Naive B cell (primary cell): ENCODE results near the gene NDUFA5. TPM values are rescaled to one million over a fixed set of nuclear protein-coding genes. Genes with fewer than 3 reads are reported as not detected.
A peak's percentile ranks its signal among the peaks of the same experiment; 100 is the strongest.
"Not testable (repeated sequence)": the region's sequence is repeated elsewhere in the genome, so short reads cannot be mapped to it uniquely, and the experiment has no call there.

Experiments
- ATAC-seq, 2 donors: fragments of 150-1000 bp; cut with Tn5 transposase; 2 replicates each; pipeline ENCODE4 v1.10.0; 2021; ENCODE audit warnings: low read depth in 2 of 2, mild to moderate bottlenecking in 2 of 2, moderate library complexity in 2 of 2
- DNase-seq: peaks from one replicate; pipeline ENCODE4 v3.0.0; 2022
- H3K27ac Mint-ChIP-seq, 6 donors: one replicate each; pipeline ENCODE4 v1.8.0; 2020 to 2022; ENCODE audit warnings: mild to moderate bottlenecking in 6 of 6, mixed read lengths in 6 of 6, moderate library complexity in 5 of 6, inconsistent platforms in 2 of 6
- H3K27me3 Mint-ChIP-seq, 3 donors: one replicate each; pipeline ENCODE4 v1.8.0; 2021 to 2022; ENCODE audit warnings: mixed read lengths in 3 of 3, mild to moderate bottlenecking in 1 of 3
- H3K36me3 Mint-ChIP-seq, 2 donors: one replicate each; pipeline ENCODE4 v1.8.0; 2020 to 2022; ENCODE audit warnings: mixed read lengths in 2 of 2, inconsistent platforms in 1 of 2, mild to moderate bottlenecking in 1 of 2
- H3K4me1 Mint-ChIP-seq, 3 donors: one replicate each; pipeline ENCODE4 v1.8.0; 2020 to 2022; ENCODE audit warnings: mixed read lengths in 3 of 3, inconsistent platforms in 1 of 3, mild to moderate bottlenecking in 1 of 3, moderate library complexity in 1 of 3
- H3K4me3 Mint-ChIP-seq, 8 donors: one replicate each; pipeline ENCODE4 v1.8.0; 2020 to 2022; ENCODE audit warnings: mild to moderate bottlenecking in 8 of 8, mixed read lengths in 8 of 8, moderate library complexity in 8 of 8, inconsistent platforms in 2 of 8
- H3K9me3 Mint-ChIP-seq, 7 donors: one replicate each; pipeline ENCODE4 v1.8.0; 2020 to 2022; ENCODE audit warnings: mixed read lengths in 7 of 7, mild to moderate bottlenecking in 5 of 7, inconsistent platforms in 2 of 7, moderate library complexity in 1 of 7
- polyA plus RNA-seq, 6 donors: library from polyadenylated mRNA; unstranded; fragments of 300-500 nt; fragmentation: Illumina TruSeq; gene quantifications; one replicate each; pipeline ENCODE4 v1.2.3, GENCODE V29; 2021; ENCODE audit warnings: low read depth in 6 of 6

Gene NDUFA5
- polyA plus RNA-seq, 6 donors from 2014 or later = 73.7 to 104 (median 84.3) TPM

- peaks cover 12 to 15% of the 10 kb centered on the region in 2 donors for H3K36me3 Mint-ChIP-seq
Observed at GRCh38 chr7:123548406-123548805, 9.2 kb downstream of the NDUFA5 start.

GRCh38 chr7:123539871-123540270 is 17.7 kb downstream of the NDUFA5 start:
- H3K27ac Mint-ChIP-seq = peak overlapping the region in 1 of 6 donors; percentile 69
- no peak overlapping the region for H3K4me3 Mint-ChIP-seq
- H3K36me3 Mint-ChIP-seq = peaks cover 0 to 3% of the 10 kb centered on the region in 2 donors
- H3K4me1 Mint-ChIP-seq = peaks cover 3 to 10% (median 4%) of the 10 kb centered on the region in 3 donors
- ATAC-seq (no peak), DNase-seq (no peak)
- H3K27me3 Mint-ChIP-seq = no peaks in the 10 kb centered on the region
- no peaks in the 10 kb centered on the region for H3K9me3 Mint-ChIP-seq

More at GRCh38 chr7:123548406-123548805, 9.2 kb downstream of the NDUFA5 start:
- Mint-ChIP-seq H3K4me1 (peaks cover 15 to 29% (median 24%) of the 10 kb centered on the region in 3 donors), H3K27ac (no peak overlapping the region), H3K4me3 (no peak overlapping the region), H3K27me3 (no peaks in the 10 kb centered on the region), H3K9me3 (peaks cover 0 to 4% (median 0%) of the 10 kb centered on the region in 7 donors)
- no peak for DNase-seq
- no peak for ATAC-seq

- no peaks in the 10 kb centered on the region for H3K9me3 Mint-ChIP-seq
- no peak for ATAC-seq
Observed at GRCh38 chr7:123538897-123539296, 18.7 kb downstream of the NDUFA5 start.

GRCh38 chr7:123538189-123538714 is 19.4 kb downstream of the NDUFA5 start:
- peaks cover 17 to 25% (median 18%) of the 10 kb centered on the region in 3 donors for H3K4me1 Mint-ChIP-seq
- ATAC-seq = no peak
- H3K27ac Mint-ChIP-seq = peak overlapping the region in 1 of 6 donors; percentile 34
- peak overlapping the region in 1 of 8 donors; percentile 23 for H3K4me3 Mint-ChIP-seq
- H3K27me3 Mint-ChIP-seq = peaks cover 2 to 5% (median 4%) of the 10 kb centered on the region in 3 donors
- peaks cover 0 to 3% of the 10 kb centered on the region in 2 donors for H3K36me3 Mint-ChIP-seq
- DNase-seq = no peak
- H3K9me3 Mint-ChIP-seq = no peaks in the 10 kb centered on the region

More at GRCh38 chr7:123538897-123539296, 18.7 kb downstream of the NDUFA5 start:
- Mint-ChIP-seq H3K27ac (no peak overlapping the region), H3K4me1 (peaks cover 11 to 19% (median 11%) of the 10 kb centered on the region in 3 donors), H3K4me3 (no peak overlapping the region), H3K27me3 (no peaks in the 10 kb centered on the region), H3K36me3 (peaks cover 0 to 3% of the 10 kb centered on the region in 2 donors)
- no peak for DNase-seq

DNA sequence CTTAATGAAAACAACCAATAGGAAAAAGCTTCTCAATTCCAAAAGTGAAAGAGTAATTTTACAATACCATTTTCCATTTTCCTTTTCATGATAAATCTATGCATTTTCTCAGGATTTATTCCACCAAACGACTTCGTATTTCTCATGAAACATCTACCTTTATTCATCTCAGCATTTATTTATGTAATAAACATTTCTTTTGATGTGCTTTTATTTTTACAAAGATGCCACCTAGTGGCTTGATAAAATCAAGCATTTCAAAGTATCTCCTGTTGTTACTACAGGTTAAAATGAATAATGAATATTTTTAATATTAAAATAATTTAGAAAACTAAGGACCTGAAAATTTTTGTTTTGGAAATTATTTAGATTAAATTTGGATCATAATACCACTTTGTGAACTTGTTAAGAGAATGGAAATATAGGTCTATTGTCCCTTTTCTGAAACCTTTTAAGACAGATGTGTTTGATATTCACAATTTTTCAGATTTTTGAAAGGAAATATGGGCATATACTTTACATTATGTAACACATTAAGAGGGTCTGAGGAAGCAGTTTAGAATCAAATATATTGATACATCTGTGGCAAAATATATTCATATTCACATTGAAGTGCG is 20.5 kb downstream of the NDUFA5 start:
- no peak overlapping the region for H3K27ac Mint-ChIP-seq
- no peaks in the 10 kb centered on the region for H3K9me3 Mint-ChIP-seq
- peaks cover 6 to 10% (median 9%) of the 10 kb centered on the region in 3 donors for H3K27me3 Mint-ChIP-seq
- H3K4me1 Mint-ChIP-seq = peaks cover 23 to 27% (median 24%) of the 10 kb centered on the region in 3 donors
- peak overlapping the region in 1 of 8 donors; percentile 67 for H3K4me3 Mint-ChIP-seq
- peaks cover 0 to 3% of the 10 kb centered on the region in 2 donors for H3K36me3 Mint-ChIP-seq
- ATAC-seq (no peak), DNase-seq (peak; percentile 19)

DNA sequence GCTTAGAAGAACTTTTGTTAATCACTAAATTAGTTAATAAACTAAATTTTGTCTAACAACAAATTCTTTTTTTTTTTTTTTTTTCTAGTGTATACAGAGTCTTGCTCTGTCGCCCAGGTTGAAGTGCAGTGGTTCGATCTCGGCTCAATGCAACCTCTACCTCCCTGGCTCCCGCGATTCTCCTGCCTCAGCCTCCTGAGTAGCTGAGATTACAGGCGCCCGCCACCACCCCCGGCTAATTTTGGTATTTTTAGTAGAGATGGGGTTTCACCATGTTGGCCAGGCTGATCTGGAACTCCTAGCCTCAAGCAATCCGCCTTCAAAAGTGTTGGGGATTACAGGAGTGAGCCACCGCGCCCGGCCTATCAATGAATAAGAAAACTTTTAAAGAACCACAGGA is 22.1 kb downstream of the NDUFA5 start:
- Mint-ChIP-seq H3K4me3 (peak overlapping the region; percentile 5 to 97 (median 90)), H3K4me1 (peaks cover 23 to 27% (median 25%) of the 10 kb centered on the region in 3 donors)
- no peak for DNase-seq

DNA sequence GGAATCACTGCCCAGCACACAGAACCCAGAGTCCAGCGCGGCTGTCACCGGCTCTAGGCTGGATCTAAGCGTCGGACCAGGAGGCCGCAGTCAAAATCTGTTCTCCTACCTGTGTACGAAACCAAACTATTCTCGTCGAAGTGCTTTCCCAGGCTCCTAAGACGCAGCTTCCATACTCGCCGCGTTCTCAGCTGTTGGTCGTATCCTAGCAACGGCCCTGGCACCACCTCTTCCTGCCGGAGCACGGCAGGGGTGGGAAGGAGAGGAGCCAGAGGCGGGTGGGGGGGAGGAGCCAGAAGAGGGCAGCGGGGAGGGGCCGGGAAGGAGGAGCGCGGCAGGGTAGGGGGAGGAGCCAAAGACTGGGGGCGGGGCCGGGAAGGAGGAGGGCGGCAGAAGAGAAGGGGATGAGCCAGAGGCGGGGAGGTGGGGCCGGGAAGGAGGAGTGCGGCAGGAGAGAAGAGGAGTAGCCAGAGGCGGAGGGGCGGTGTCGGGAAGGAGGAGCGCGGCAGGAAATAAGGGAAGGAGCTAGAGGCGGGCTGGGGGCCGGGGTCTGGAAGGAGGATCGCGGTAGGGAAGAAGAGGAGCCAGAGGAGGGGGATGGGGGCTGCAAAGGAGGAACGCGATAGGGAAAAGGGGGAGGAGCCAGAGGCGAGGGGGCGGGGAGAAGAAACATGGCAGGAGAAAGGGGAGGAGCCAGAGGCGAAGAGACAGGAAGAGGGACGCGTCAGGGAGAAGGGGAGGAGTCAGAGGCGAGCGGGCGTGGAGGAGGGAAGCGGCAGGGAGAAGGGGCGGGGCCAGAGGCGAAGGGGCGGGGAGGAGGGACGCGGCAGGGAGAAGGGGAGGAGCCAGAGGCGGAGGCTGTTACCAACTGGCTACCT is 23.0 kb downstream of the NDUFA5 start, which contains the start of gene IQUB:
Gene IQUB (minus strand): TSS at position 213 of the 878 bp plus-strand sequence. CDS start 22,255 bp downstream, outside the sequence.
- Mint-ChIP-seq H3K9me3 (no peaks in the 10 kb centered on the region), H3K4me3 (peak within 1 kb of the TSS; percentile 82 to 97 (median 92)), H3K27me3 (peaks cover 6 to 18% (median 18%) of the 10 kb centered on the region in 3 donors), H3K4me1 (peaks cover 23 to 27% (median 25%) of the 10 kb centered on the region in 3 donors), H3K36me3 (no peaks in the 10 kb centered on the region), H3K27ac (peak within 1 kb of the TSS; percentile 79 to 95 (median 88))
- ATAC-seq (peak; percentile 77 to 80), DNase-seq (peak; percentile 81)

More for the DNA sequence above, 22.1 kb downstream of the NDUFA5 start:
- Mint-ChIP-seq H3K27me3 (peaks cover 6 to 18% (median 17%) of the 10 kb centered on the region in 3 donors), H3K9me3 (no peaks in the 10 kb centered on the region), H3K27ac (no peak overlapping the region), H3K36me3 (no peaks in the 10 kb centered on the region)
- no peak for ATAC-seq

DNA sequence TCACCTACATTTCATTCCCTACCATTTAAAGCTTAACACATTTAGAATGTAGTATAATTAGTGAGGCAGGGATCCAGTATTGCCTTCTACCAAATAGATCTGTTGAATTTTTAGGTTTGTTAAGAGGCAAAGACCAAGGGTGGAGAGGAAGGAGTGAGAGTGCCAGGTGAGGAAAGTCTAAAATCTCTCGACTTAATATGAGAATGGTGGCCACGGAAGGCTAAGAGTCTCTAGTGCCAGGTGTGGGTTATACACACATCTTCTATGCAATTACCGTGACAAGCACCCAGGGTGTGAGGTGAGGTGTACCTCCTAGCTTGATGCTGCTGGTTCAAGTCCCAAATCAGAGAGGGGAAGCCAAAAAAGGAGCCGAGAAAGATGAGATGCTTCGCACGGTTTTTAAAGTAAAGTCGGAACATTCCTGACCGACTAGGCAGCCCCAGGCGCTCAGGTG is 23.7 kb downstream of the NDUFA5 start:
- Mint-ChIP-seq H3K27ac (peak overlapping the region; percentile 76 to 92 (median 82)), H3K9me3 (no peaks in the 10 kb centered on the region), H3K27me3 (peaks cover 6 to 18% (median 18%) of the 10 kb centered on the region in 3 donors), H3K36me3 (no peaks in the 10 kb centered on the region), H3K4me1 (peaks cover 23 to 27% (median 25%) of the 10 kb centered on the region in 3 donors), H3K4me3 (peak overlapping the region; percentile 82 to 97 (median 92))
- ATAC-seq (peak; percentile 37 to 38), DNase-seq (no peak)

DNA sequence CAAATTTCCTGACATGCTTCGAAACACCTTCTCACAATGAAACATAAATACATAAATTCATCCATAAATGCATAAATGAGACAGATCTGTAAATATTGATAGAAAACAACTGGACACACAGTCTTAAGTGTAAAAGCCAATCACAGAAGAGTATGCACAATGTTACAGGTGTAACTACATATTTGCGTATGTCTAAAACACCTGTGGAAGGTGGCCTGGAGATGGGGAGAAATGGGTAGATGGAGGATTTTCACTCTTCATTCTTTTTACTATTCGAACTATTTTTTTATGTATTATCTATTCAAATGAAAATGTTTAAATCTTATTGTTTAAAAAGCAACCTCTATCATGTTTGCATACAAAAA is 24.1 kb downstream of the NDUFA5 start:
- Mint-ChIP-seq H3K36me3 (no peaks in the 10 kb centered on the region), H3K27ac (peak overlapping the region in 1 of 6 donors; percentile 80), H3K4me3 (peak overlapping the region; percentile 82 to 97 (median 92)), H3K4me1 (peaks cover 23 to 27% (median 25%) of the 10 kb centered on the region in 3 donors), H3K9me3 (no peaks in the 10 kb centered on the region), H3K27me3 (peaks cover 6 to 18% (median 18%) of the 10 kb centered on the region in 3 donors)
- ATAC-seq (no peak), DNase-seq (no peak)

DNA sequence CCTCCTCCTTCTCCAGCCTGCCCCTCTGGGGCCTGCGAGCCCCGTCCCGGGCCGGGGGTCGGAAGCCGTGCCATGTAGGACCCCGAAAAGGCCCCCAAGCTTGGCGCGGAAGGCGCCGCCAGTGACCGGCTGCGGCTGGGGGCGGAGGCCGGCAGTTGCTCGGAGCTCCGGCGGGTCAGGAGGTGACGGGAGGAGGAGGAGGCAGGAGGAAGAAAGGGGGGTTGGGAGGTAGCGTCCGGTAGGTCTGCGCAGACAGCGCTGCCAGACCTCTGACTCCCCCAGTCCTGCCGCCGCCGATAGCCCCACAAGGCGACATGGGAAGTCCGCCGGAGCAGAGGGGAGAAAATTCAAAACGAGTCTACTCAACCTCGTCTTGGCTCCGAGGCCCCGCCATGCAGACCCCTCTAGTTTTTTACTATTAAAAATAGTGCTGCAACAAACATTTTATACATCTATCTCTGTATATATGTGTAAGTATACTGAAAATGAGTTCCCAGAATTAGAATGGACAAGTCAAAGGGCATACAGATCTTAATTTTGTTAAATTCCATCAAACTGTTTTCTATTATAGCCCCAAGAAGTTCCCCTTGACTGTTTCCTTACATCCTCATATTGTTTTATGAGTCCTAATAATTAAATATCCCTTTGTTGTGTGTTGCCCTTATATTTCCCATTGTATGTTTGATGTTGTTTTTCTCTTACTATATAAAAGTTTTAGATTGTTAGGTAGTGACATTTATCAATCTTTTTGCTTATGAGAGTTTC is 24.6 kb downstream of the NDUFA5 start:
- Mint-ChIP-seq H3K4me3 (peak overlapping the region; percentile 1 to 94 (median 73)), H3K27me3 (peaks cover 6 to 18% (median 18%) of the 10 kb centered on the region in 3 donors), H3K27ac (peak overlapping the region in 1 of 6 donors; percentile 29), H3K4me1 (peaks cover 23 to 27% (median 25%) of the 10 kb centered on the region in 3 donors)
- DNase-seq (peak; percentile 64), ATAC-seq (peak; percentile 27 to 42)
- not testable (repeated sequence) for H3K36me3 Mint-ChIP-seq, H3K9me3 Mint-ChIP-seq

- H3K27ac Mint-ChIP-seq, DNase-seq, H3K9me3 Mint-ChIP-seq, H3K36me3 Mint-ChIP-seq: not testable (repeated sequence)
- Mint-ChIP-seq H3K4me1 (peaks cover 23 to 27% (median 25%) of the 10 kb centered on the region in 3 donors), H3K4me3 (peak overlapping the region in 7 of 8 donors; percentile 5 to 94 (median 53)), H3K27me3 (peaks cover 6 to 18% (median 18%) of the 10 kb centered on the region in 3 donors)
- peak; percentile 2 to 13 for ATAC-seq
Observed at GRCh38 chr7:123532343-123532742, 25.3 kb downstream of the NDUFA5 start.

GRCh38 chr7:123530035-123530591 is 27.5 kb downstream of the NDUFA5 start:
- not testable (repeated sequence) for H3K9me3 Mint-ChIP-seq, H3K4me3 Mint-ChIP-seq, DNase-seq, H3K36me3 Mint-ChIP-seq, ATAC-seq, H3K27ac Mint-ChIP-seq
- Mint-ChIP-seq H3K27me3 (peaks cover 6 to 18% (median 18%) of the 10 kb centered on the region in 3 donors), H3K4me1 (peaks cover 19 to 23% (median 22%) of the 10 kb centered on the region in 3 donors)
